A673 (cell line): Measurements from ENCODE around the gene ANKRD9.

Source experiments
- CTCF ChIP-seq: fragments of 300-800, 200-600 bp; sonication (generic); conservative IDR thresholded peaks from 2 replicates; pipeline ENCODE4 v1.5.1; 2017; ENCODE audit warnings: low read depth, mild to moderate bottlenecking, antibody characterized with exemption, low read length, moderate library complexity, mixed read lengths
- EZH2 ChIP-seq: fragments of 200-600 bp; sonication (generic); IDR thresholded peaks from 2 replicates; pipeline ENCODE4 v1.6.1; 2017; ENCODE audit warnings: borderline replicate concordance, low read depth, mild to moderate bottlenecking, mixed read lengths, antibody characterized with exemption, low read length; ENCODE audit not compliant: poor library complexity, severe bottlenecking

- TF ChIP-seq CTCF: no peak
- TF ChIP-seq EZH2: no peak
These were observed 516 bp downstream of the ANKRD9 start for GRCh38 chr14:102508774-102509745.
